ENCODE results near the gene ANXA6.

Gene ANXA6

DNA sequence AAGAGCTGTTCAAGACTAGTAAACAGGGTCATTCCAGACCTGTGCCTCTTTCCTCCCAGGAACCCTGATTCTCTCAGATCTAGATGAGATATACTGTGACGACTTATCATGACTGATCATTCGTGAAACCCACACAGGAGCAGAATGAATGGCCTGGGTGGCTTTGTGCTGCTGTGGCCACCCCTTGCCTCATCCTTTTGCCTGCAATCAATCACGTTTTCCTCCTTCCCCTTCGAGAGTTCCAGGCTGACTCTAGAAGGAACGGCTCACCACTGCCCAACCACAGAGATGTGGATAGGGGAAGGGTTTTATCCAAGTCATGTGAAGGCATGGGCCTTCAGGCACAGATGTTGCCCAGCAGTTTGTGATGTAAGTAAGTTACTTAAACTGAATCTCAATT is 5.8 kb downstream of the ANXA6 start:
- DNase-seq = no peak

DNA sequence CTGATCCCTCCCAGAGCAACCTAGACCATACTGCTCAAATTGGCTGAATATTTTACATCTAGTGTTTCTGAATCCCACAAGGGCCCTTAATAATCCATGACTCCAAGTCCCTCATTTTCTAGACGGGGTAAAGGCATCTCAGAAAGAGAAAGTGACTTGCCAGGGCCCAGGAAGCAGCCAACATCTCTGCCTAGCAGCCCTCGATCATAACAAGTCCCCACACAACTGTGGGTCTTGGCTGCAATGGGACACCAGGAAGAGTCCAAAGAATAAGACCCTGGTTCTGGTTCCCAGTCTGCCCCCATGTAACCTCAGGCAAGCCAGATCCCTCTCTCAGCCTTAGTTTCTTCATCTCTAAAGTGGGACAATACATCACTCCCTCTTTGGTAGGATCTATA is 6.3 kb downstream of the ANXA6 start:
- no peak for DNase-seq

DNA sequence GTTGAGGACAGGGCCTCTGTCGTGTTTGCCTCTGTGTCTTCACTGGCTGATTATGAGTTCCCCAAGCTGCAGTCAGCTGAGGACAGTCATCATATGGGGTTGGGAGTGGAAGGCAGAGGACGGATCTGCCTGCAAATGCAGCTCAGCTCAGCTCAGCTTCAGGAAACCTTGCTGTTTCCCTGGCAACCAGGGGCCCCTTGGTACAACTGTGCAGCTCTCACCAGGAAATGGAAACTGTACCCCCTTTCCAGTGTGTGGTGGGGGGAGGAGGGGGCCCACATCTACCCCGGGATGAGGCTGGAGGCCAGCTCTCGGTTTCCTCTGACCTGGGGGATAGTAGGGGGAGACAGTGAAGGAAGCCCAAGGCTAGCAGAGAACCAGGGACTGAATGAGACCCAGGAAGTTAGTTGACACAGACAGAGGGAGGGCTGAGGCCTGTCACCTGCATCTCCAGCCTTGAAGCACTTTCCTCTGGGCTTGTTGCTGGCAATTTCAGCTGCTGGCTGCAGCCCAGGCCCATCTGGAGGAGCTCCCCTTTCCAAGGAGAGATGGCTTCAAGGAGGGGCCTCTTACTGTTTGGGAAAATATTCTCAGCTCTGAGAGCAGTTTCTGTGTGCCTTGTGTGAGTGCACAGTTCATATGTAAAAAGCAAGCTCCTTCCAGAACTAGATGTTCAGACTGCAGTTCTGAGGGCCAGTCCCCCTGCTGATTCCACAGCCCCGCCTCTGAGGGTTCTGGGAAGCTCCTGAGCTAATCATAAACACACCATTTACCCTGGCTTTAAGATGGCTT is 6.9 kb downstream of the ANXA6 start:
- DNase-seq = peak in 1 of 2 experiments; percentile 36

DNA sequence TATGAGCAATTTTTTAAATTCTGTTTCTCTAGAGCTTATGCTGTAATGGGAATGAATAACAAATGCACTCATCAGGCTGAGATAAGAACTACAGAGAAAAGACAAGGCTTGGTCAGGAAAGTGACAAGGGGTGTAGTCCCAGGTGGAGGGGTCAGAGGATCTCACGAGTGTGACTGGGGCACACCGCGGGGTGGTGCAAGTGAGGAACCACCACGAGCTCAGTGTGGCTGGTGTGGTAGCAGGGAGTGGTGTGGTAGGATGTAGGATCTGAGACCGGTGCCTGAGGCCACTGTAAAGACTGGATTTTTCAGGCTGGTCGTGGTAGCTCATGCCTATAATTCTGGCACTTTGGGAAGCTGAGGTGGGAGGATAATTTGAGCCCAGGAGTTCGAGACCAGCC is 9.0 kb downstream of the ANXA6 start:
- DNase-seq = no peak

DNA sequence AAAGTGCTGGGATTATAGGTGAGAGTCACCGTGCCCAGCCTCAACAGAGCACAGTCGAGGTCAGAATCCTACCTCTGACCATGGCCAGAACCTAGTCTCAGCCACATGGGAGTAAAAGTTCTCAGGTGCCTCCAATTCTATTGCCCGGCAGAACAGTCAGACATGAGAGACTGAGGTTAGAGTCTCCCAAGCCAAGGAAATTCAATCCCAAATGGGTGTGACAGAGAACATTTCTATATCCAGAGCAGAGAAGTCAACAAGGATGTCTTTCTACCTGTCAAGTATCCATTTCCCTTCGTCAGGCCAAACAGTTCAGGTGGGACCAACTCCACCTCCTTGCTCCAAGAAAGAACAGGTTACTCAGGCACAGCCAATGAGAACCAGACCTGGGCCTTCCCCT is 10.5 kb downstream of the ANXA6 start:
- DNase-seq = no peak

DNA sequence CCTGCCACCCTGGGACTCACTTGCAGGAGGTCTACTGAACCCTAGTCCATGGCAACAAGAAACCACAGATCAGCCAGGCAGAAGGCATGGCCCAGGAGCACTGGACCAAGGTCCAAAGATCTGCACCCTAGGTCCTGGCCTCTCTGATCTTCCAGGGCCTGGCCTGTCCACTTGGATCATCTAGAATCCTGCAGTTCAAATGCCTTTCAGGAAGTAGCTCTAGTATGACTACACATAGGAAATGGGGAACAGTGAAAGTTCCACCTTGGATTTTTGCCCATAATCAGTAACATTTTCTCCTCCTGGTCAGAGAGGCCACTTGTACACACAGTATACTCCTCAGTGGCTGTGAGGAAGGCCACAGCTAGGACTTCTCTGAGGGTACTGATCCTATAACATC is 11.5 kb downstream of the ANXA6 start:
- DNase-seq = no peak

DNA sequence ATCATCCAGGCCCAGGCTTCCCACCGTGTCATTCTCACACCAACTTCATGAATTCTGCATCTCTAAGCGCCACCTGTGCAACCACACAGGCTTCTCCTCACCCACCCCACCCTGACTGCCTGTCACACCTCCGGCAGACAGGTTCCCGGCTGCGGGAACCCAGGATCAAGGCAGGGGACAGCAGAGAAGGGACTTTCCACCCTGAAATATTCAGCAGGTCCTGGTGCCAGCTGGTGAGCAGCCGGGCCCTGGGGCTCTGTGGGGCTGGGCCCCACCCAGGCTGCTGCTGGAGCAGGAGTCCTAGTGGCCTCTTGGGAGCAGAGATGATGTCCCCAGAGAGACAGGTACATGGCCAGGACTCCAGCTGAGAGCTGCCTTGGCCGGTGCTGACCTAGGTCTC is 12.7 kb downstream of the ANXA6 start:
- no peak for DNase-seq

DNA sequence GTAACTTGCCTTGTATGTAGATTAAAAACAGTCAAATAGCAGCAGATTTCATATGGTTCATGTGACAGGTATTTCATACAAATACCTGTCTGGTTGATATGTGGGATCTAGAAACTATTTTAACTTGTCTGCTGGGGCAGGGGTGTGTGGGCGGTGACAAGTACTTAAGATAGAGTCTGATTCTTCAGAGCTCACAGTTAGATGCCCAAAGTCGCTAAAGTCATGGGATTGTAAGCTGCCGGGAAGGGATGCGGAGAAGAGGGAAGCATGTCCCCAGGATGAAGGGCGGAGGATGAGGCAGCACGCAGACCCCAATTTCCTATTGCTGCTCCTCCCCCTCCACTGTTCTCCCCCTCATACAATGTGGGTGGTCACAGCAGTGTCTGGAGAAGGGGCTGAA is 13.3 kb downstream of the ANXA6 start:
- DNase-seq = no peak

DNA sequence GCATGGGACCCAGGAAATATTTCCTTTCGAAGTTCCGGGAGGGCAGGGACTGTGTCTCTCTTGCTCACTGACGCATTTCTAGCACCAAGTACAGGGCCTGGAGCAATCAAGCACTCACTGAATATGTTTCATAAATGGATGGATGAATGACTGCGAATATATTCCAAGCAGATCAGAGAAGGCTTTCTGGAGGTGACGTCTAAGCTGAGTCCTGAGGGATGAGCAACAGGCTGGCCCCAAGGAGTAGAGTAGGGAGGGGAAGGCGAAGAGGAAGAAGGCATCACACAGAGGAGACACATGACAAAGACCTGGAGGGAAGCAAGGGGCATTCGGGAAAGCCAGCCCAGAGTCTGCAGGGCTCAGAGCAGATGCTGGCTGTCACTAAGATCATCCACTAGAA is 13.9 kb downstream of the ANXA6 start:
- no peak for DNase-seq

DNA sequence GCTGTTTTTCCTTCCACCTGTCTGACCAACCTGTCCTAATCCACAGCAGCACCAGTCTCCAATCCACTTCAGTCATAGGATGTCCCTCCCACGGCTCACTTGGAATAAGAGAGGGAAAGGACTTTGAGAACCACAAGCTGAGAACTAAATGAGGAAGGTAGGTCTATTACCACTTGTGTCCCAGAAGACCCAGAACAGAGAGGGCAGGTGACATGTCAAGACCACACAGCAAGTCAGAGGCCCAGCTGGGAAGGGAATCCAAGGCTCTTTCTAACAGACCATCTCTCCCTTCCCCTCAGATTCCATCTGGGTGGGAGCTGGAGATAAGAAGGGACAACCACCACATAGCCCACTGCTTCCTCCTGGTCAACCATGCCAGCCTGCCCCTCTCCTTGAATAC is 14.6 kb downstream of the ANXA6 start:
- no peak for DNase-seq

DNA sequence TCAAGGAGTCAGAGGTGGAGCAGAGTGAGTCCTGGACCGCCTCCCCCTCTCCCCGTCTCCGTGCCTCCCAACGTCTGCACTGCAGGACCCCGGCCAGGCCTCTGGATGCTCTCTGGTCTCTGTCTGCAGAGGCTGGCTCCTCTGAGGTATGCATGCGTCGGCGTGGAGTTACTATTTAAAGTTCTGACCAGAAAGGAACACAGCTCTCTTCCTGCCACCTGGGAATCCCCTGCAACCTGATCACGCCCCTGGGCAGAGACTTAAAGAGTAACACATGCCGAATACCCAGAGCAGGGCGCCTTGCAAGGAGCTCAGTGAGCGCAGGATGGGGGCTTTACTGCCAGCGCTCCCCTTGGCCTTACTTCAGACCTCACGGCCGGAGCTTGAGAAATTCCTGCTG is 16.0 kb downstream of the ANXA6 start:
- DNase-seq = no peak

DNA sequence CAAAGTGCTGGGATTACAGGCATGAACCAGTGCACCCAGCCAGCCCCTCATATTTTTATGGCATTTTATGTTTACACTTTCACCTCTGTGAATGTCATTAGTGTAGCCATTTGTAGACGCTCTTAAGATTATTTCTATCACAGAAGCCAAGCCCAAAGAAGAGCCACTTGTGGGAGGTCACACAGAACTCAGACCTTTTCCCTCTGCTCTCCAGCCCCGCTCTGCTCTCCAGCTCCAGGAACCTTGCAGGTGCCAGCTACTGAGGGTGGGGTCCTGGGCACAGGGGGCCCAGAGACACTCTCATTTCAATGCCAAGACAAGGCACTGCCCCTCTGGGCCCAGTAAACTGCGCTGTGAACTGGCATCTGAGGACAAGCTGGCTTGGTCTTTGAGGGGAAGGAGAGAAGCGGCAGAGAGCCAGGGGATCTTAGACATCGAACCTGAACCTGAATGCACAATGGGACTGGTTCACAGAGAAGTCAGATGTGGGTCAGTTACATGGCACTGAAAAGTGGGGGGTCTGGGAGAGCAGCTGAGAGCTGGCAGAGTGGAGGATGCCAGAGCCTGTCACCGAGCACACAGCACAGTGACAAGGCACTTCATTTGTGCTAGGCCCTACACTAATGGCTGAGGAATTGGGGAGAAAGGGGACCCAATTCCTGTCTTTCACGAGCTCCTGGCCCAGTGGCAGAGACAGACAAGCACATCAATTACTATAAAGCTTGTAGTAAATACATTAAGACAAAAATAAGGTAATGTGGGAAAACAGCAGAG is 16.7 kb downstream of the ANXA6 start:
- no peak for DNase-seq

DNA sequence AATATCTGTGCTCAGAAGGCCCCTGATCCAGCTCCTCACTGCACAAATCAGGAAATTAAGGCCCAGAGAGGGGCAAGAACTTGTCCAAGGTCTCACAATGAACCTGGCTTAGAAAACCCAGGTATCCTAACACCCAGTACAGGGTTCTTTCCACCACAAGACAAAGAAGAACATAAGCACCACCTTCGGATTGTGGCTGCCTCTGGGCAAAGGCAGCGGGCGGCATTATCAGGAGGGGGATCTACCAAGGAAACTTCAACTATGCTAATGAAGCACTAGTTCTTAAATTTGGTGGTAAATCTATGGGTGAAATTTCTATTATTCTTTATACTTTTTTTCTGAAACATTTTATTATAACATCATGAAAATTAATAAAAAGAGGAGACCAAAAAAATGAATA is 17.9 kb downstream of the ANXA6 start:
- DNase-seq = no peak

DNA sequence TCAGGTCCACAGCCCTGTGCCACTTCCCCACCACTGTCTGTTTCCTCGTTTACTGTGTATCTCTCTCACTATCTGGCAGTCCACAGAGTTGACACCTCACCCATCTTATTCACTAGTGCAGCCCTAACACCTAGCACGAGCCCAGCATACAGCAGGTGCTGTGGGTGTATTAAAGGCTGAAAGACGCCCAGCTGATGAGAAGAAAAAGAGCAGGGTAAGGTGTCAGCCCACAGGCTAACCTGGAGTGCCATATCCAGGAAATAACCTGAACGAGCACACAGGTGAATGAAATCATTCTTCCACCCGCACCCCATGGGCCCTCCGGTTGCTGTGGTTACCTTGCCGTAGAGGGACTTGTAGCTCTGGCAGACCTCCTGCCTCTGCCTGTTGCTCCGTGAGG is 18.6 kb downstream of the ANXA6 start:
- no peak for DNase-seq

DNA sequence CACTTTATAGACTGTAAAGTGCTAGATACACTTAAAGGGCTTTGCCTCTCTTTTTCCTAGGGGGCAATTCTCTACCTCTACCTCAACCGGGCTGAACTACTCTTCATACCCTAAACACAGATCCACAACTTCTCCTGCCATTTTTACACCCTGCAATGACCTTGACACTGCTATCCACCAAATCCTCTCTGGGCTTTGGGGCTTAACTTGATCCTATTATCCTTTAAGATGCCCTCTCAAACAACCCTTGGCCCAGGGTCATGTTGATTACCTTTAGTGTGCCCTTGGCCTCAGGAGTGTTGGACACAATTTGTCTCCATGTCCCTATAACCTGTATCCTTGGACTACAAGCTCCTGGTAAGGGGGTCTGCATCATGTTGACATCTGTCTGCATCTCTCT is 19.5 kb downstream of the ANXA6 start:
- no peak for DNase-seq

DNA sequence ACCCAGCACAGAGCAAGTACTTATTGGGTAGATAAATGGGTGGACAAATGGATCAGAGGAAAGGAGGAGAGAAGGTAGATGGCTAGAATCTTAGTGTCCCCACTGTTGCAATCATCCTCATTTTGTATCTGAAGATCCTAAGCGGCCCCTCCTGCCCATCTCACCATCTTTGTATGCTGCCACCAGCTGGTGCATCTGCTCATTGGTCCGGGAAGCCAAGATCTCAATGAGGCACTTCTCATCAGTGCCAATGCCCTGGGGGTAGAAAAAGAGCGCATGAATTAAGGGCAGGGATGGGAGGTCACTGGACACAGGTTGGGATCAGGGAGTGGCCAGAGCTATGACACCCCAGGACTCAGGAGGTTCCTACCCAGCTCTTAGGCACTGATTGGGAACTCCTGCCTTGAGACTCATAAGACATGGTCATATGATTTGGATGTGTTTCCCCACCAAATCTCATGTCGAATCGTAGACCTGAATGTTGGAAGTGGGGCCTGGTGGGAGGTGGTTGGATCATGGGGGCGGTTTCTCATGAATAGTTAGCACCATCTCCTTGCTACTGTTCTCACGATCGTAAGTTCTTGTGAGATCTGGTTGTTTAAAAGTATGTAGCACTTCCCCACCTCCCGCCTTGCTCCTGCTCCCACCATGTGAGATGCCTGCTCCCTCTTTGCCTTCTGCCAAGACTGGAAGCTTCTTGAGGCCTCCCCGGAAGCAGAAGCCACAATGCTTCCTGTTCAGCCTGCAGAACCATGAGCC is 20.3 kb downstream of the ANXA6 start:
- DNase-seq = no peak

DNA sequence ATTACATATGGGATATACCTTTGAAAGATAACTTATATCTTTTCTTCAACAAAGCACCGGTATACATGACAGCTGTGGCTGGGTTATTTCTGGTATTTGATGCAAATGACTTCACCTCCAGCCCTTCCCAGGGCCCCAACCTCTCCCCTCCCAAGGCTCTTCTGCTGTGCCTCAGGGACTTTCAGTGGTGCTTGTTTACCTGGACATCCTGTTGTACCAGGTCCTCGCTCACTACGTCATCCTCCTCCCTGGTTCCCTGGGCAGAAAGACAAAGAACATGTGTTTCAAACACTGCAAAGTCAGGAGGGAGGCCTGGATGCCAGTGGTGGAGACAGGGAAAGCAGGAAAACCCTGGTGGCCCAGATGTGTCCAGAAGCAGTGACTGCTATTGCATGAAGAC is 23.4 kb downstream of the ANXA6 start:
- DNase-seq = no peak

DNA sequence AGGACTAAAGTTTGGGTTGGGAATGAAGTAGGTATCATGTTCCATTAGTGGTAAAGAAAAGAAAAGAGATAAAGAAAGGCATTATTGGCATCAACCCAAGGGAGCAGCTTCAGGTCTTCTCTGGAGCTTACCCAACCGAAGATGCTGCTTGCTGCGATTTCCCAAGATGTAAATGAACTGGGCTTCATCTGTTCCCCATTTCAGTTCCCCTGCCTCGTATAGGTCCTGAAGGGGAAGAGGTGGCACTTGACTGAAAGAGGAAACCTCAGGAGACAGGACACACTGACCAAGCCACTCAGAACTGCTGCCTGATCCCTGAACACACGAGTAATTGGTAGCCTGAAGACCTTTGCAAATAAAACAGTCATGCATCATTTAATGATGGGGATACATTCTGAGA is 24.6 kb downstream of the ANXA6 start:
- no peak for DNase-seq

DNA sequence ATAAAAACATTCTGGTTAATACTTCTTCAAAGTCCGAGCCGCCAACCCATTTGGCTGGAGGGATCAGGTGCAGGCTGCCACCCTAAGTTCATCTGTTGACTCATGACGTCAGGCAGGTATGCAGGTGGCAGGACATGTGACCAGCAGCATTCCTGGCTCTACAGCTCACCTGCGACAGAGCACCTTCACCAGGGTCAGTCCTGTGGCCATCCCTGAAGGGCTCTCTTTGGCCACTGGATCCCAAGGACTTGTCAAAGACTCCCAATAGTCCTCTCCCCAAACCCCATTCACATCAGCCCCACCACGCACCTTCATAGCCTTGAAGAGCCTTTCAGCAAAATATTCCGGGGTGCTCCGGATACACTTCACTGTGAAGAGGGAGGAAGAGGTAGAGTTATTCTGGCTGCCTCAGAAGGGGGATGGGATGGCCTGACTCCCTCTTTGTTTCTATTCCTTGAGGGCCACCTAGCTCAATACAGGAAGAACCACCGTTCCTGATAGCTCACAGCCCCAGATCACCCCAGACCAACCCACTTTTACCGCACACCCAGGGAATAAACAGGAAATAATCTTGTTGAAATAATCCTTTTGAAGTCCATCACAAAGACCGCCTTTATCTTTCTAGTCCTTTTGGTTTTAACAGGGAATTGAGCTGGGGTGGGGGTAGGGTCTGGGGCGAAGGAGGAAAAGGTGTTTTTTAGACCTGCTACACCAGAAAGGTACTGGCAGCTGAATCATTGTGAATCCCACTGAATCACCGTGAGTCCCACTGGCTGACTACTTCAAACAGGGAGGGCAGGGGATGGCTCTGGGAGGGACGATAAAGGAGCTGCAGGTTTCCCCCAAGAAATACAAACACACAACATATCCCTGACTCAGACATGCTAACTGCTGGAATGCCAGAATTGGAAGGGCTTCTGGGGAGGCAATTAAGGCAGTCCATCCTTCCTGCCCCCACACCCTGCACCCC is 26.4 kb downstream of the ANXA6 start:
- no peak for DNase-seq

DNA sequence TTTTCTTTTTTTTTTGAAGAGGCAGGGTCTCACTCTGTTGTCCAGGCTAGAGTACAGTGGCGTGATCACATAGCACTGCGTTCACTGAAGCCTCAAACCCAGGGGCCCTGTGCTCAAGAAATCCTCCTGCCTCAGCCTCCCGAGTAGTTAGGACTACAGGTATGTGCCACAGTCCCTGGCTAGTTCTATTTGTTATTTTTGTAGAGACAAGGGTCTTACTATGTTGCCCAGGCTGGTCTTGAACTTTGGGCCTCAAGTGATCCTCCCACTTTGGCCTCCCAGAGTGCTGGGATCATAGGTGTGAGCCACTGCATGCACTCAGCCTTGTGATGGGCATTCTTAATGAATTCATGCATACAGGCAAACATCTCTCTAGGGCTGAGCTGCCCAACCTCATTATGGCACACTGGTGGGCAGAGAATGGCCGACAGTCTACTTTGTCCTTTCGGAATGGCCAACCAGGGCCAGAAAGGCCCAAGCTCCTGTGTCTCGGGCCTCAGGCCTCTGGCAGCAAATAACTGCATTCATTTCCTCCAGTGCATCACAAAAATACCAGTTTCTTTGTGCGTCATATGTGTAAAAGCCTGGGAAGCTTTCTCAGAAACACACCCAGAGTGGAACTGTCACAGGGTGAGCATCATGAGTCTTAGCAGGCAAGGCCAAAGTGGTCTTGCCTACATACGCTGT is 27.2 kb downstream of the ANXA6 start:
- DNase-seq = no peak

DNA sequence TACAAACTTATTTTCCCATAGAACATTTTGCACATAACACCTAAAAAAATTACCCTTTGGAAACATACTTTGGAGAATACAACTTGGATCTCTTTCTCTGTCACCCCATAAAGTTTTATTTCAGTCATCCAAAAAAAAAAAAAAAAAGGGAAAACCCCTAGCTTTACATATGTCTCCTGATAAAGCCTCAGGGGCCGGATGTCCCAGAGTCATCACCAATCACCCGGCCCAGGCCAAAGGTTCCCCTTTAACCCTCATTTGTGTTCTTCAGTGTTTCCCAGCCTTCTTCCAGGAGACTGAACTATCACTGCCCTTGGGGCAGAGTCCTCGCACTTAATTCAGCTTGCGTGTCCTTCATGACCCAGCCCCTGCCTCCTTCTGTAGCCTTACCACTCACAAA is 28.8 kb downstream of the ANXA6 start:
- DNase-seq = no peak

DNA sequence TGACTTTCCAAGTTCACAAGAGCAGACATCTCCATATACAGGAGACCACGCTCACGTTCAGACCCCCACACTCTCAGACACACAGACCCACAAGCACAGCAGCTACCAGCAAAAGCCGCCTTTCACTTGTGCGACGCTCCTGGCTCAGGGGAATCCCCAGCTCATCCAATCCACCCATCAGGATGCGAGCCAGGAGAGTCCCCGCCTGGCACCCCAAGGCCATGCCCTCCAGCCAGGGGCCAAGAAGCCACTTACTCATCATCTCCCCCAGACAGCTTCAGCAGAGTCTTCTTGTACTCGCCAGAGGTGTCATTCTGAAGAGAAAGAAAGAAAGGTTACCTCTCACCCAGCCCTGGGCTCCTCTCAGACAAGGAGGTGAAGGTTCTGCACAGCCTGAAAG is 29.7 kb downstream of the ANXA6 start:
- DNase-seq = no peak

Data from NCI-H446 (cell line).